Esophagus squamous epithelium (tissue), 4 donors: ENCODE measurements around the gene CASP4.

Experiments used
- CTCF ChIP-seq, 6 experiments: fragments of 450-650 bp in 4 of 6; fragments of 200-600 bp in 2 of 6; sonication (generic) in 2 of 6; IDR thresholded peaks; one replicate each; pipeline ENCODE4 v1.5.1; 2016 to 2019; ENCODE audit warnings: antibody characterized with exemption in 6 of 6, mild to moderate bottlenecking in 4 of 6, moderate library complexity in 4 of 6
- POLR2A ChIP-seq, 4 donors: fragments of 450-650 bp; IDR thresholded peaks; one replicate each; pipeline ENCODE4 v1.6.1; 2017; ENCODE audit warnings: antibody characterized with exemption in 4 of 4, mild to moderate bottlenecking in 4 of 4, moderate library complexity in 3 of 4

GRCh38 chr11:104934594-104934993, 33.8 kb downstream of the CASP4 start:
- TF ChIP-seq POLR2A (IDR thresholded peaks at IDR 0.05) (no peak), CTCF (IDR thresholded peaks at IDR 0.05) (no peak)
